ENCODE measurements around the gene SF3B6. TPM values are rescaled to one million over a fixed set of nuclear protein-coding genes. Genes with fewer than 3 reads are reported as not detected.

Gene SF3B6
- total RNA-seq, 3 donors from 2014 or later = 91.7 to 125 (median 110) TPM

GRCh38 chr2:24121469-24121868, 45.3 kb upstream of the SF3B6 start:
- TF ChIP-seq POLR2AphosphoS5 (IDR thresholded peaks at IDR 0.05) (no peak), POLR2A (IDR thresholded peaks at IDR 0.05) (no peak), CTCF (IDR thresholded peaks at IDR 0.05) (no peak)
- Histone ChIP-seq H3K4me3 (no peak overlapping the region), H3K27ac (no peak overlapping the region), H3K9me3 (no peaks in the 10 kb centered on the region), H3K27me3 (no peaks in the 10 kb centered on the region), H3K4me1 (no peaks in the 10 kb centered on the region), H3K36me3 (no peaks in the 10 kb centered on the region)
- intact Hi-C loops (cut with DNase I; ENCODE audit: low total_unique reads) = no loop called here
- DNase-seq (ENCODE audit: low spot score in 2 of 2) = no peak

GRCh38 chr2:24121066-24121465, 44.9 kb upstream of the SF3B6 start:
- H3K36me3 ChIP-seq = no peaks in the 10 kb centered on the region
- H3K4me1 ChIP-seq = no peaks in the 10 kb centered on the region
- DNase-seq (ENCODE audit: low spot score in 2 of 2) = no peak
- H3K9me3 ChIP-seq = no peaks in the 10 kb centered on the region
- TF ChIP-seq CTCF (IDR thresholded peaks at IDR 0.05) = no peak
- no peak for TF ChIP-seq POLR2AphosphoS5 (IDR thresholded peaks at IDR 0.05)
- no peak for TF ChIP-seq POLR2A (IDR thresholded peaks at IDR 0.05)
- H3K27me3 ChIP-seq = no peaks in the 10 kb centered on the region
- intact Hi-C loops (cut with DNase I; ENCODE audit: low total_unique reads) = no loop called here
- no peak overlapping the region for H3K4me3 ChIP-seq
- H3K27ac ChIP-seq = no peak overlapping the region

- TF ChIP-seq POLR2AphosphoS5 (IDR thresholded peaks at IDR 0.05) (no peak), POLR2A (IDR thresholded peaks at IDR 0.05) (no peak), CTCF (IDR thresholded peaks at IDR 0.05) (no peak)
- no peaks in the 10 kb centered on the region for H3K27me3 ChIP-seq
- no peak overlapping the region for H3K4me3 ChIP-seq
- no peak for DNase-seq (ENCODE audit: low spot score in 2 of 2)
- no peaks in the 10 kb centered on the region for H3K36me3 ChIP-seq
- peaks cover 0 to 6% of the 10 kb centered on the region in 2 donors for H3K9me3 ChIP-seq
- intact Hi-C loops (cut with DNase I; ENCODE audit: low total_unique reads) = no loop called here
- H3K27ac ChIP-seq = no peak overlapping the region
- H3K4me1 ChIP-seq = no peaks in the 10 kb centered on the region
Observed at GRCh38 chr2:24117902-24118301, 41.8 kb upstream of the SF3B6 start.

GRCh38 chr2:24115057-24115456, 38.9 kb upstream of the SF3B6 start:
- Histone ChIP-seq H3K36me3 (no peaks in the 10 kb centered on the region), H3K4me1 (no peaks in the 10 kb centered on the region), H3K27me3 (no peaks in the 10 kb centered on the region), H3K27ac (no peak overlapping the region), H3K9me3 (peaks cover 0 to 6% of the 10 kb centered on the region in 2 donors), H3K4me3 (no peak overlapping the region)
- DNase-seq (ENCODE audit: low spot score in 2 of 2) = no peak
- TF ChIP-seq POLR2AphosphoS5 (IDR thresholded peaks at IDR 0.05) = no peak
- no peak for TF ChIP-seq CTCF (IDR thresholded peaks at IDR 0.05)
- no peak for TF ChIP-seq POLR2A (IDR thresholded peaks at IDR 0.05)
- intact Hi-C loops (cut with DNase I; ENCODE audit: low total_unique reads) = no loop called here

- Histone ChIP-seq H3K4me1 (no peaks in the 10 kb centered on the region), H3K4me3 (no peak overlapping the region), H3K27ac (no peak overlapping the region), H3K36me3 (no peaks in the 10 kb centered on the region), H3K9me3 (peaks cover 0 to 6% of the 10 kb centered on the region in 2 donors), H3K27me3 (no peaks in the 10 kb centered on the region)
- no peak for DNase-seq (ENCODE audit: low spot score in 2 of 2)
- intact Hi-C loops (cut with DNase I; ENCODE audit: low total_unique reads) = no loop called here
- TF ChIP-seq CTCF (IDR thresholded peaks at IDR 0.05) (no peak), POLR2A (IDR thresholded peaks at IDR 0.05) (no peak), POLR2AphosphoS5 (IDR thresholded peaks at IDR 0.05) (no peak)
Observed at GRCh38 chr2:24111407-24111901, 35.3 kb upstream of the SF3B6 start.

All from breast epithelium (tissue), 4 donors.